DMS53 (cell line): ENCODE measurements around the gene TAS2R60.
"Not testable (repeated sequence)": the region's sequence is repeated elsewhere in the genome, so short reads cannot be mapped to it uniquely, and the experiment has no call there.

Source experiments
- DNase-seq: peaks from one replicate; lab custom pipeline; 2025; lab: John Stamatoyannopoulos, UW

Gene TAS2R60

GRCh38 chr7:143444063-143444782 lies 970 bp downstream of the TAS2R60 start:
- DNase-seq = no peak

- no peak for DNase-seq
These were observed 1.5 kb downstream of the TAS2R60 start for GRCh38 chr7:143444785-143445184.

- DNase-seq = no peak
These were observed 4.2 kb downstream of the TAS2R60 start for GRCh38 chr7:143447466-143447865.

- DNase-seq = no peak
These were observed 5.2 kb downstream of the TAS2R60 start for GRCh38 chr7:143448429-143448828.

- DNase-seq = no peak
These were observed 6.5 kb downstream of the TAS2R60 start for GRCh38 chr7:143449793-143450192.

- no peak for DNase-seq
These were observed 7.9 kb downstream of the TAS2R60 start for GRCh38 chr7:143451122-143451521.

GRCh38 chr7:143451746-143452145 lies 8.5 kb downstream of the TAS2R60 start:
- DNase-seq = no peak

- no peak for DNase-seq
These were observed 9.2 kb downstream of the TAS2R60 start for GRCh38 chr7:143452495-143452894.

- DNase-seq = peak; percentile 23
These were observed 10.9 kb downstream of the TAS2R60 start for GRCh38 chr7:143454091-143454680.

- DNase-seq = no peak
These were observed 12.2 kb downstream of the TAS2R60 start for GRCh38 chr7:143455491-143455890.

GRCh38 chr7:143455942-143456341 lies 12.7 kb downstream of the TAS2R60 start:
- no peak for DNase-seq

GRCh38 chr7:143456992-143457793 lies 13.9 kb downstream of the TAS2R60 start:
- DNase-seq = no peak

- DNase-seq = no peak
These were observed 15.0 kb downstream of the TAS2R60 start for GRCh38 chr7:143458263-143458662.

- no peak for DNase-seq
These were observed 15.4 kb downstream of the TAS2R60 start for GRCh38 chr7:143458681-143459080.

GRCh38 chr7:143459359-143459758 lies 16.1 kb downstream of the TAS2R60 start:
- DNase-seq = no peak

- no peak for DNase-seq
These were observed 17.2 kb downstream of the TAS2R60 start for GRCh38 chr7:143460271-143460979.

GRCh38 chr7:143462045-143462444 lies 18.8 kb downstream of the TAS2R60 start:
- no peak for DNase-seq

- DNase-seq = no peak
These were observed 20.3 kb downstream of the TAS2R60 start for GRCh38 chr7:143463556-143463955.

GRCh38 chr7:143463957-143464356 lies 20.7 kb downstream of the TAS2R60 start:
- DNase-seq = no peak

- DNase-seq = peak; percentile 18
These were observed 24.5 kb downstream of the TAS2R60 start for GRCh38 chr7:143467724-143468123.

GRCh38 chr7:143472071-143472689 lies 28.9 kb downstream of the TAS2R60 start:
- not testable (repeated sequence) for DNase-seq
